SH-SY5Y (cell line): ENCODE data around the gene TAF4.

Experiments
- GATA2 ChIP-seq: IDR thresholded peaks from 2 replicates; pipeline ENCODE4 v1.6.1; 2011; ENCODE audit warnings: mild to moderate bottlenecking, low read depth, low read length
- GATA3 ChIP-seq: IDR thresholded peaks from 2 replicates; pipeline ENCODE4 v1.6.1; 2011; ENCODE audit warnings: low read depth, mild to moderate bottlenecking, low read length, moderate library complexity

DNA sequence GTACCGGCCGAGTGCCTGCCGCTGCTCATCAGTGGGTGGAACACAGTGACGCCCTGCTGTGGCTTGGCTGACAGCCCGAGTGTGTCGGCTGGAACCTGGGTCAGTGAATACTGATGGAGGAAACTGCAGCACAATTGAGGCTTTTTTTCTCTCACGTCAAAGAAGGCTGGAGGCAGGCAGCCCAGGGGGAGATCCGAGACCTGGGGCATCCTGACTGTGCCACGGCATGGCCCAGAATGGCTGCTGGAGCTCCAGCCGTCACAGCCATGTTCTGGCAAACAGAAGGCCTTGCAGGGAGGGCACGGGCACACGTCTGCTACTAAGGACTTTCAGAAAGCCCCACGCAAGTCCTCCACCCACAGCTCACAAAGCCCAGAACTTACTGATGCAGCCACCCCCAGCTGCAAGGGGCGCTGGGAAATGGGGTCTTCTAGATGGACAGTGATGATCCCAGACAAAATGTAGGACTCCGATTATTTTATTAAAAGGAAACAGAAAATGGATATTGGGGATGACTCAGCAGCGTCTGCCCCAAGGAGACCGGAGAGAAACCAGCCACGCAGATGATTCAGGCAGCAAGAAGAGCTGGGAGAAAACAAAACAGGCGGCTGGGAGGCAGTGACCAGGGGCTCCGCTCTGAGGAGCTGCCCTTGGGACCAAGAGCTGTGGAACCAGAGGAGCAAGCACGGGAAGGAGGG lies 140.0 kb downstream of the TAF4 start:
- no peak for TF ChIP-seq GATA2
- no peak for TF ChIP-seq GATA3
